Large intestine (tissue), 3 donors: ENCODE measurements around the gene P3H3. TPM values are rescaled to one million over a fixed set of nuclear protein-coding genes. Genes with fewer than 3 reads are reported as not detected.
A peak's percentile ranks its signal among the peaks of the same experiment; 100 is the strongest.

ENCODE experiments used
- DNase-seq, 2 donors: peaks; one replicate each; pipeline versions ENCODE4 v3.0.0 to v3.0.0-alpha.2; 2013
- H3K27ac ChIP-seq: one replicate; pipeline ENCODE4 v1.5.1; 2013; ENCODE audit warnings: low read length
- H3K27me3 ChIP-seq: 2 replicates; pipeline ENCODE4 v1.6.1; 2013; ENCODE audit warnings: low read length; ENCODE audit not compliant: control insufficient read depth, insufficient read depth
- H3K36me3 ChIP-seq: 2 replicates; pipeline ENCODE4 v1.6.1; 2013; ENCODE audit warnings: low read length; ENCODE audit not compliant: control insufficient read depth, insufficient read depth
- H3K4me1 ChIP-seq: one replicate; pipeline ENCODE4 v1.6.1; 2013; ENCODE audit warnings: low read length; ENCODE audit not compliant: control insufficient read depth, insufficient read depth
- H3K4me3 ChIP-seq: one replicate; pipeline ENCODE4 v1.5.1; 2013; ENCODE audit warnings: low read length
- H3K9me3 ChIP-seq: one replicate; pipeline ENCODE4 v1.6.1; 2013; ENCODE audit warnings: mild to moderate bottlenecking, low read depth, low read length, moderate library complexity; ENCODE audit not compliant: control insufficient read depth
- WGBS: methylation state at CpG from one replicate; pipeline ENCODE4 v1.1.5; 2013; ENCODE audit warnings: low lambda C conversion rate; ENCODE audit not compliant: insufficient coverage; 5-methylcytosine and 5-hydroxymethylcytosine counted together
- polyA plus RNA-seq: library from polyadenylated mRNA; unstranded; fragments of 120-200 nt; gene quantifications from one replicate; pipeline ENCODE4 v1.2.1, GENCODE V29; 2013

P3H3 gene
- polyA plus RNA-seq, 1 donor: 15.6 TPM

GRCh38 chr12:6843118-6843902, 15.1 kb downstream of the P3H3 start:
- no peak overlapping the region for H3K4me3 ChIP-seq
- WGBS: no CpG with 5 or more reads among the region's 16 CpGs
- H3K27me3 ChIP-seq: no peaks in the 10 kb centered on the region
- peaks cover 13% of the 10 kb centered on the region for H3K4me1 ChIP-seq
- DNase-seq: no peak
- peaks cover 55% of the 10 kb centered on the region for H3K36me3 ChIP-seq
- H3K9me3 ChIP-seq: no peaks in the 10 kb centered on the region
- H3K27ac ChIP-seq: no peak overlapping the region

DNA sequence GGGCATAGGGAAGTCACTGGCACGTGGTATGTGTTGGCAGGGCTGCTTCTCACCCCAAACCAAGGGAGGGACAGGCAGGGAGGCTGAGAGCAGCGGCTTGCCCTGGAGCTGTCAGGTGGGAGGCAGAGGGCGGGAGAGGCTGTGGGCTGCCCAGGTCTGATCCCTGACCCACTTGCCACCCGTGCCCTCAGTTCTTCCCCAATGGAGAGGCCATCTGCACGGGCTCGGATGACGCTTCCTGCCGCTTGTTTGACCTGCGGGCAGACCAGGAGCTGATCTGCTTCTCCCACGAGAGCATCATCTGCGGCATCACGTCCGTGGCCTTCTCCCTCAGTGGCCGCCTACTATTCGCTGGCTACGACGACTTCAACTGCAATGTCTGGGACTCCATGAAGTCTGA, 17.2 kb downstream of the P3H3 start:
- Histone ChIP-seq H3K4me1 (peaks cover 19% of the 10 kb centered on the region), H3K27me3 (no peaks in the 10 kb centered on the region), H3K9me3 (no peaks in the 10 kb centered on the region), H3K27ac (no peak overlapping the region), H3K4me3 (no peak overlapping the region), H3K36me3 (peaks cover 55% of the 10 kb centered on the region)
- no CpG with 5 or more reads among the region's 17 CpGs for WGBS
- DNase-seq: no peak

DNA sequence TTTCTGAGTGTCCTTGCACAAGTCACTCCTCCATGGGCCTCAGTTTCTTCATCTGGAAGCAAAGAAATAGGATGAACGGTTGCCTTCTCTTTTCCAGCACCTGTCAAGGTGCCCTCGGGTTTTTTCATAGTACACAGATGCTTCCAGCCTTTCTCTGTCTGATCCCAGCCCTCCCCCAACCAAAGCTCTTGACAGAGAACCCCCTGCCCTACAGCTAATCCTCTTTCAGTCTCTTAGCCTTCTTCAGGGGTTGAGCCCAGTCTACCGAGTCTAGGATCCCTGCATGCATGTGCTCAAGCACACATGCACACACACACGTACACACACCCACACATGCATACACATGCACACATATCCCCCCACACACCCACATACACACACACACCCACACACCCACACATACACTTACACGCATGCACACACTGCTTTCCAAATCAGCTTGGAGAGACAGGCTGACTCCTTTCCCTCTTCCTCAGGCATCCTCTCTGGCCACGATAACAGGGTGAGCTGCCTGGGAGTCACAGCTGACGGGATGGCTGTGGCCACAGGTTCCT, 18.2 kb downstream of the P3H3 start:
- H3K4me1 ChIP-seq: peaks cover 21% of the 10 kb centered on the region
- H3K27ac ChIP-seq: no peak overlapping the region
- no CpG with 5 or more reads among the region's 7 CpGs for WGBS
- no peaks in the 10 kb centered on the region for H3K9me3 ChIP-seq
- no peaks in the 10 kb centered on the region for H3K27me3 ChIP-seq
- no peak for DNase-seq
- peaks cover 55% of the 10 kb centered on the region for H3K36me3 ChIP-seq
- H3K4me3 ChIP-seq: no peak overlapping the region

GRCh38 chr12:6847676-6848075, 19.5 kb downstream of the P3H3 start:
- no peak for DNase-seq
- Histone ChIP-seq H3K36me3 (peaks cover 55% of the 10 kb centered on the region), H3K4me1 (peaks cover 21% of the 10 kb centered on the region), H3K9me3 (no peaks in the 10 kb centered on the region), H3K27ac (no peak overlapping the region), H3K27me3 (no peaks in the 10 kb centered on the region), H3K4me3 (no peak overlapping the region)
- 92% methylated on average over 1 of the region's 2 CpGs for WGBS

- peaks cover 49% of the 10 kb centered on the region for H3K36me3 ChIP-seq
- no peaks in the 10 kb centered on the region for H3K9me3 ChIP-seq
- DNase-seq: no peak
- H3K4me1 ChIP-seq: peaks cover 32% of the 10 kb centered on the region
- WGBS: no CpG with 5 or more reads among the region's 2 CpGs
- no peak overlapping the region for H3K27ac ChIP-seq
- H3K4me3 ChIP-seq: no peak overlapping the region
- H3K27me3 ChIP-seq: no peaks in the 10 kb centered on the region
These were observed 21.2 kb downstream of the P3H3 start for GRCh38 chr12:6849427-6849826.

GRCh38 chr12:6849976-6850560, 21.9 kb downstream of the P3H3 start:
- Histone ChIP-seq H3K27ac (peak overlapping the region; percentile 99), H3K4me3 (peak overlapping the region; percentile 89), H3K9me3 (no peaks in the 10 kb centered on the region), H3K27me3 (no peaks in the 10 kb centered on the region), H3K36me3 (peaks cover 49% of the 10 kb centered on the region), H3K4me1 (peaks cover 32% of the 10 kb centered on the region)
- WGBS: no CpG with 5 or more reads among the region's 10 CpGs
- DNase-seq: no peak

DNA sequence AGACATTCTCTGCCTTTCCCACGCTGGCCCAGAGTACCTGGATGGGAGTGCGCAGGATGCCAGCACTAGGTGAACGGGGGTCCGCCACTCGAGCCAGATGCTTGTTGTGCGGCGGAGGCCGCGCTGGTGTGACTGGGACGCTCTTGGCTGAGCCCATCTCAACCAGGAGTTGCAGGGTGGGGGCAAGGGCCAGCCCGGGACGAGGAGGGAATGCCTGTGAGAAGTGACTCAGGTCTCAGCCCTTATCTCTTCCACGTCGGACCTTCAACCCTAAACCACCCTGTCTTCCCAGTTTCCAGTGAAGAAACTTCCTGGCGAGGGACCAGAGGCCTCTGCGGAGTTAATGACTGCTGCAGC, 22.6 kb downstream of the P3H3 start:
- WGBS: no CpG with 5 or more reads among the region's 16 CpGs
- DNase-seq: peak; percentile 95 to 97
- Histone ChIP-seq H3K27me3 (no peaks in the 10 kb centered on the region), H3K27ac (peak overlapping the region; percentile 99), H3K9me3 (no peaks in the 10 kb centered on the region), H3K4me1 (peaks cover 32% of the 10 kb centered on the region), H3K36me3 (peaks cover 48% of the 10 kb centered on the region), H3K4me3 (peak overlapping the region; percentile 89)

GRCh38 chr12:6851153-6851920, 23.1 kb downstream of the P3H3 start, which contains the start of gene CDCA3:
CDCA3 (minus strand) TSS chr12:6851286; CDS start chr12:6850952, 334 bp downstream.
- Histone ChIP-seq H3K4me3 (peak within 1 kb of the TSS; percentile 89), H3K4me1 (peaks cover 32% of the 10 kb centered on the region), H3K27me3 (no peaks in the 10 kb centered on the region), H3K36me3 (peaks cover 48% of the 10 kb centered on the region), H3K27ac (peak within 1 kb of the TSS; percentile 99), H3K9me3 (no peaks in the 10 kb centered on the region)
- DNase-seq: peak; percentile 98 to 99
- no CpG with 5 or more reads among the region's 37 CpGs for WGBS

GRCh38 chr12:6851921-6852650, 23.9 kb downstream of the P3H3 start, which contains the start of gene USP5:
USP5 (plus strand) TSS chr12:6852150; CDS start chr12:6852180, 30 bp downstream.
- peaks cover 32% of the 10 kb centered on the region for H3K4me1 ChIP-seq
- H3K27ac ChIP-seq: peak within 1 kb of the TSS; percentile 99
- H3K4me3 ChIP-seq: peak within 1 kb of the TSS; percentile 89
- H3K9me3 ChIP-seq: no peaks in the 10 kb centered on the region
- H3K27me3 ChIP-seq: no peaks in the 10 kb centered on the region
- WGBS: no CpG with 5 or more reads among the region's 65 CpGs
- H3K36me3 ChIP-seq: peaks cover 48% of the 10 kb centered on the region
- DNase-seq: peak; percentile 100
